NCI-H2196 (cell line): ENCODE data around the gene CCDC78.
"Not testable (repeated sequence)": the region's sequence is repeated elsewhere in the genome, so short reads cannot be mapped to it uniquely, and the experiment has no call there.

Experiments
- DNase-seq: peaks from one replicate; lab custom pipeline; 2025; ENCODE audit not compliant: unreplicated experiment; lab: John Stamatoyannopoulos, UW

Gene CCDC78

DNA sequence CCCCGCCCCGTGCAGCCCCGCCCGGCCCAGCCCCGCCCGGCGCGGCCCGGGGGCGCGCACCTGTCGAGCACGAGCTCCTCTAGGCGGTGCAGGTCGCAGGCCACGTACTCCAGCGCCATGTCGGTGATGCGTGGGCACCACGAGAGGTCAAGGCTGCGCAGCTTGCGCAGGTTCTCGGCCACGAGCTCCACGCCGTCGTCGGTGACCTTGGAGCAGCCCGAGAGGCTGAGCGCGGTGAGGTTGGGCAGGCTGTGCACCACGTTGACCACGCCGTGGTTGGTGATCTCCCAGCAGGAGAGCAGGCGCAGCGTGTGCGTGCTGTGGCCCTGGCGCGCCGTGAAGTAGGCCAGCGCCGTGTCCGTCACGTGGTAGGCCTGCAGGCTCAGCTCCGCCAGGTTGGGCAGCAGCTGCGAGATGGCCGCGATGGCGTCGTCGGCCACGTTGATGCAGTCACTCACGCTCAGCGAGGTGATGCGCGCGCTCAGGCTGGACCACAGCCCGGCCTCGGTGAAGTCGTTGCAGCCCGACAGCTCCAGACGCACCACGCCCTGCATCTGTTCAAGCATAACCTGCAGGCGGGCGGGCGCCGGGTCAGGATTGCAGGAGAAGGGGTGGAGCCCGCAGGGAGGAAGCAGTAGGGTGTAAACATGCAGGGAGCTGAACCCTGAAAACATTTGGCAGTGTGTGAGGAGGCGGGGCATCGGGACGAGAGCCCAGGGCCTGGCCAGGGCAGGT is 30.7 kb downstream of the CCDC78 start:
- DNase-seq, result peak; percentile 96

- no peak for DNase-seq
These were observed 31.3 kb downstream of the CCDC78 start for GRCh38 chr16:694863-695354.

- no peak for DNase-seq
These were observed 31.9 kb downstream of the CCDC78 start for GRCh38 chr16:694187-694862.

GRCh38 chr16:693766-694165 is 32.5 kb downstream of the CCDC78 start:
- no peak for DNase-seq

- no peak for DNase-seq
These were observed 32.9 kb downstream of the CCDC78 start for GRCh38 chr16:693364-693763.

GRCh38 chr16:692356-693108 is 33.7 kb downstream of the CCDC78 start:
- no peak for DNase-seq

DNA sequence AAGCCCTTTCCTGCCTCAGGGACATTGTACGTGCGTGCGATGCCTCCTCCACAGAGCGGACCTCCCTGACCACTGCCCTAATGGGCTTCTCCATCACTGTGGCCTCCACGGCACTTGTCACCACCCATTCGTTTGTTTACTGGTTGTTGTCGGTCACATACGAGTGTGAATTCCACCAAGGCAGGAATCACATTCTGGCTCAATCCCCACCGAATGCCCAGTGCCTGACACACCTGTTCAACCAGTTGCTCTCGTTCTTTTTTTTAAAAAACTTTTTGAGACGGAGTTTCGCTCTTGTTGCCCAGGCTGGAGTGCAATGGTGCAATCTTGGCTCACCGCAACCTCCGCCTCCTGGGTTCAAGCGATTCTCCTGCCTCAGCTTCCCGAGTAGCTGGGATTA is 35.0 kb downstream of the CCDC78 start:
- DNase-seq, result not testable (repeated sequence)

DNA sequence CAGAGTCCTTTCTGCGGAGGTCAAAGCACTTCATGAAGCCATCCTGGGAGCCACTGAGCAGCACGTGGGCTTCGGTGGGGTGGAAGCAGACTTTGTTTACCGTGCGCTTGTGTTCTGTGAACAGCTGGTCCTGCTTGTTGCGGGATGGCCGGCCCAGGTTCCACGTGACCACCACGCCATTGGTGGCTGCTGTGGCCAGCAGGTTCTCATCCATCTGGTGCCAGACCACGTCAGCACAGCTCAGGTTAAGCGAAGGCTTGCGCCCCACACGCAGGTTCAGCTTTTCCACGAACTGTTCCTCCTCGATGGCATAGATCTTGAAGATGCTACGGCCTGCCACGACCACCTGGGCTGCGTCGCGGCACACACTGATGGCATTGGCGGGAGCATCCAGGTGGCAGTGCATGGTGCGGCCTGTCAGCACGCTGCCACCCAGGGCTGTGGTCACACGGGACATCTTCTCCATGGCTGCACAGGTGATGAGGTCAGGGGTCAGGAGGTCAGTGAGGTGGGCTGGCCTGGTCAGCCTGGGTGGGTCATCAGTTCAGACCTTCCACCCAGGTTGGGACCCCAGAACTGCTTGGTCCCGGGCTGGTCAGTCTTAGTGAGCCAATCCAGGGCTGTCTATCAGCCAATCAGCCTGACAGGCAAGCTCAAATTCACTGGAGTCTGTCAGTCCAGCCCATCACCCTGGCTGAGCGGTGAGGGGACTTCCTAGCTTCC is 36.9 kb downstream of the CCDC78 start:
- DNase-seq, result no peak

GRCh38 chr16:687499-687898 is 38.7 kb downstream of the CCDC78 start:
- DNase-seq, result no peak

DNA sequence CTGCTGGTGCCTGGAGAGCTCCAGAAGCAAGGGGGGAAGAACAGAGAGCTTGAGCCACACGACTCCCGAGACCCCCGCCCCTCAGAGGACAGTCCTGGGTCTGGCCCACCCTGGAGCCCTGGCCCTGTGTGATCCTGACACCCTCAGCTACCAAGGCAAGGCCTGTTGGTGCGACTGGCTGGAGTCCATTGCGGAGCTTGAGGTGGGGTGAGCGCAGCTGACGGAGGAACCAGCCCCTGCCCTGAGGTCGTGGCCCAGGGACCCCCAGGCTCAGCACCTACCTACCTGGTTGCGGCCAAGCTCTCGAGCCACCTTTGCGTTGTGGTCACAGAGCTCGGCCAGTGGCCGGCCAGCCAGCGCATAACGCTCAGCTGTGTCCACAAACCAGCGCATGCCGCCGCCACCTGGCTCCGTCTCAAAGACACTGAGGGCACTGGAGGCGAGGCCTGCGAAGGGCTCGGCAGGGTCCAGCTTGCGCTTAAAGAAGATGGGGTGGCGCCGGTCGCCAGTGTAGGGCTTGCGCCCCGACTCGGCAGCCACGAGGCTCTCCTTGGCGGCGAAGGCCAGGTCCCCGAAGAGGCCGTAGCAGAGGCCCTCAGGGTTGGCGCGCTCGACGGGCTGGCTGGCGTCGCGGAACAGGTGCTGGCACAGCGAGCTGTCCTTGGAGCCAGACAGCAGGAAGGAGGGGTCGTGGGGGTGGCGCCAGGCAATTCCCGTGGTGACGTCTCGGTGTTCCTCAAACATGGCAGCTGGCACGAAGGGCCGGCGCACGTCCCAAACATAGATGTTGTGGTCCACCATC is 39.6 kb downstream of the CCDC78 start:
- DNase-seq, result no peak

DNA sequence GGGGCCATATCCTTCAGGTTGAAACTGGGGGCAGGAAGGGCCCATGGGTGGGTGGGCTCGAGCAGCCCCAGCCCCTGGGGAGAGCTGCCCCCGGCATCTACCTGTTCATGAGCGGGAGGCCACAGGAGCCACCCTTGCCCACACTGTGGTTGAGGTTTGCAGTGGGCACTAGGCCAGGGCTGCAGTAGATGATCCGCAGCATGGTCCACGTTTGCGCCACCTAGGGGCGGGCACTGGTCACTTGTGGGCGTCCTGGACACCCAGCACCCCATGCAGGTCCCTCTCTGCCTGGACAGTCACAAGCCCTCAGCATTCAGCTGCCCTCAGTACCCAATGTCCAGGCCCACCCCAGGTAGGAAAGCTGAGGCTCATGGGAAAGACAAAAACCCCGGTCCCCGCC is 40.3 kb downstream of the CCDC78 start:
- DNase-seq, result peak; percentile 80

GRCh38 chr16:684961-685696 is 41.1 kb downstream of the CCDC78 start:
- DNase-seq, result peak; percentile 91

DNA sequence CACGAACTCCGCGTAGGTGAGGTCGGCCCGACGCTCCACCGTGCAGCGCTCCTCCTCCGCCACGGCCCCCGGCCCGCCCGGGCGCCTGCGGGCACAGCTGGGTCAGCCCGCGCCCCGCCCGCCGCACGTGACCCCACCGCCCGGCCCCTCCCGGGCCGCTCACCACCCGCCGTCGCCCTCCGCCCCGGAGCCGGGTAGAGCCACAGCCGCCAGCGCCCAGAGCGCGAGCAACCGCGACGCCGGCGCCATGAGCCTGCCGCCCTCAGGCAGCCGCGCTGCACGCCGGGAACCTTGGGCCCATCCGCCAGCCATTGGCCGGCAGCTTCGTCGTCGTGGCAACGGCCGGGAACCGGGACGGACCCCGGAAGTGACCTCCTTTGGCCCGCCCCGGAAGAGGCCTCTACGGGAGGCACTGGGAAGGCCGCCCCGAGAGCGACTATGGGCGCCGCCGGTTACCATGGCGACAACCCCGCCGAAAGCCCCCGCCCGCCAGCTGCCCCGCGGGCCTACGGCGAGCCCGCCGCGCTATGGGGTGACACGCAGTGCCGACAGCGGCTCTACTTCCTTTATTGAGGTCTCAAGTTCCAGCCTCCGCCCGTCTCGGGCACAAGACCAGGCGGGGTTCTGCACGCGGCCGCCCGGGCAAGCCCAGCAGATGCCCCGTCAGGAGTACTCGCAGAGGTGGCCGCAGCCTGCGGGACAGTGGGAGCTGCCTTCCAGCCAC is 42.0 kb downstream of the CCDC78 start, which contains the start of gene JMJD8:
TSS of gene JMJD8 (minus strand) at position 264 of the 724 bp plus-strand sequence. CDS start at position 249, 15 bp downstream.
- DNase-seq, result peak; percentile 99

DNA sequence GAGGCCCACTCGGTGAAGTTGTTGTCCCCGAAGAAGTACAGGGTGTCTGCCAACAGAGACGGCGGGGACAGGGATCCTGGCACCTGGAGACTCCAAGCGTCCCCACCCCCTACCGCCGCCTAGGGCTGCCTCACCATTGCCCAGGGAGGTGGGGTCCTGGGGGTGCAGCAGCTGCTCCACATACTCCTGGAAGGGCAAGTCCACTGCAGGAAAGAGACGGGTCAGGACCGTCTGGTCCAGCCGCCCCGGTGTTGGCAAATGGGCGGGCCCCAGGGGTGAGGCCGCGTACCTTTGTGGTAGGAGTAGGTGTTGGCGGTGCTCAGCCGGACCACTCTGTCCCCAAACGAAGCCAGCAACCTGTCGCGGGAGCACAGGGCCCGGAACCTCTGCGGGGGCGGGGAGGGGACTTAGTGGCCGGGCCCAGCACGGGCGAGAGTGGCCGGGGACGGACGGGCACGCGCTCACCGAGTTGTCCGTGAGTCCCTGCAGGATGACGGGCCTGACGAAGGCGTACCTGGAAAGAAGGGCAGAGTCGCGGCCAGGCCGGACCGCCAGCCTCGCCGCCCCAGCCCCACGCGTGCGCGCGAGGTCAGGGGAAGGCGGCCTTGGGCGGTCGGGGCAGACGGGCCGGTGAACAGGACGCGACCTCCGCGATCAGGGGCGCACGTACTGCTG is 42.7 kb downstream of the CCDC78 start:
- no peak for DNase-seq

GRCh38 chr16:682493-683395 is 43.5 kb downstream of the CCDC78 start:
- DNase-seq, result no peak

GRCh38 chr16:681746-682427 is 44.4 kb downstream of the CCDC78 start:
- no peak for DNase-seq
